ENCODE results near the gene TECPR1.

The TECPR1 gene

GRCh38 chr7:98210513-98211220 is 41.4 kb downstream of the TECPR1 start:
- no peak for DNase-seq

DNA sequence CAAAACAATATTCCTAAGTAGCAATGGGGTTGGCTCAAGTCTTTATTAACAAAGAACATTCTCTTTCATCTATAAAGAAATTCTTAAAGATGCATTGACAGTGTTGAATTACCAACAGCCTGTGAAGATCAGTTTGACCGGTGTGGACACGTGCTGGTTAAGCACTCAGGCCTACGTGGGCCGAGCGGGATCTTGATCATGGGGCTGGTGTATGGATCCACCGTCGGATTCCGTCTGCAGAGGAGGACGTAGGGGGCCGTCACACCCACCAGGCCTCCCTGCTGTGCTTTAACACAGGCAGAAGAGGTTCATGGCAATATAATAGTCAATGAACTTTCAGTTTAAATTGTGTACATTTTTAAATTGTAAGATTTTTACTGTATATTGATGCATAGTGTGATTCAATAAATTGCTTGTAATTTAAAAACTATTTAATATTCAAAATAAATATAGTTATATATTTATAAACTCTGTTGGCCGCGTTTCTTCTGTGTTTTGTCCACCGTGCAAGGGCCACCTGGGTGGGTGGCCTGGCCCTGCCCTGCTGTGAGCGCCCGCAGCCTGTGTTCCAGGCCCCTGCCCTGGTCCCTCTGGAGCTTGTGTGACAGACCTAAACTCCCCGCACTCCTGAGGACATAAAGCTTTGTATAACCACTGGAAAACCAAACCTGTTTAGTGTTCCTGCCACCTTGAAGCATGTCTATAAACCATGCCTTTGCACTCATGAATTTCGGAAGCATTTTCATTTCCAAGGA is 42.7 kb downstream of the TECPR1 start:
- DNase-seq: no peak

- DNase-seq: no peak
Measured at GRCh38 chr7:98206451-98207330, 45.3 kb downstream of the TECPR1 start.

GRCh38 chr7:98205162-98205845 is 46.7 kb downstream of the TECPR1 start:
- no peak for DNase-seq

- DNase-seq: no peak
Measured at GRCh38 chr7:98204670-98205069, 47.4 kb downstream of the TECPR1 start.

GRCh38 chr7:98203964-98204605 is 47.9 kb downstream of the TECPR1 start:
- DNase-seq: no peak

DNA sequence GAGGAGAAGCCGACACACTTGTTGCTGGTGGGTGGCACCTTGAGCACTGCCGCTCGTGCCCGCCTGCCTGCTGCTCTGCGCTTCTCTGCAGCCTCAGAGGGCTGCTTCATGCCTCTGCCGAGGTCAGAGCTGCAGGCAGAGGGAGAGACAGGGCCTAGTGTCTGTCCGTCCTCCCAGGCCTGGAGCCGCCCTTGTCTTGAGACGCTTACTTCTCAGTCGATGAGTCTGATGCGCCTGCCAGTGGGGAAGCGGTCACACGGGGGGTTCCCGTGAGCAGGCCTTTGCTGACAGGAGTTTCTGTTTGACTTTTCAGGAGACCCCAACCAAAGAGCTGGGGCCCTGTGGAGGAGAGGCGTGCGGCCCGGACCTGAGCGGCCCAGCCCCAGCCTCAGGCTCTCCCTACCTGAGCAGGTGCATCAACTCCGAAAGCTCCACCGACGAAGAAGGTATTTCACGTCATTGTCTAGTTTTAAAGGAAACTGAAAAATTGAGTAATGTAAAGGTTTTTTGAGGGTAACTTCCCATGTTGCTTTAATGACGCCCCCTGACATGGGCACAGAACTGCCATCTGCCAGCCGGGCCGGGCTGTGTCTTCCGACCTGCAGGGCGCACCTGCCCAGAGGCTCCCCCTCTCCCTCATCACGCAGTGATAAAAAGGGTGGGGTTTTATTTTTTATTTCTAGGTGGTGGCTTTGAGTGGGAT is 48.6 kb downstream of the TECPR1 start:
- DNase-seq: no peak

DNA sequence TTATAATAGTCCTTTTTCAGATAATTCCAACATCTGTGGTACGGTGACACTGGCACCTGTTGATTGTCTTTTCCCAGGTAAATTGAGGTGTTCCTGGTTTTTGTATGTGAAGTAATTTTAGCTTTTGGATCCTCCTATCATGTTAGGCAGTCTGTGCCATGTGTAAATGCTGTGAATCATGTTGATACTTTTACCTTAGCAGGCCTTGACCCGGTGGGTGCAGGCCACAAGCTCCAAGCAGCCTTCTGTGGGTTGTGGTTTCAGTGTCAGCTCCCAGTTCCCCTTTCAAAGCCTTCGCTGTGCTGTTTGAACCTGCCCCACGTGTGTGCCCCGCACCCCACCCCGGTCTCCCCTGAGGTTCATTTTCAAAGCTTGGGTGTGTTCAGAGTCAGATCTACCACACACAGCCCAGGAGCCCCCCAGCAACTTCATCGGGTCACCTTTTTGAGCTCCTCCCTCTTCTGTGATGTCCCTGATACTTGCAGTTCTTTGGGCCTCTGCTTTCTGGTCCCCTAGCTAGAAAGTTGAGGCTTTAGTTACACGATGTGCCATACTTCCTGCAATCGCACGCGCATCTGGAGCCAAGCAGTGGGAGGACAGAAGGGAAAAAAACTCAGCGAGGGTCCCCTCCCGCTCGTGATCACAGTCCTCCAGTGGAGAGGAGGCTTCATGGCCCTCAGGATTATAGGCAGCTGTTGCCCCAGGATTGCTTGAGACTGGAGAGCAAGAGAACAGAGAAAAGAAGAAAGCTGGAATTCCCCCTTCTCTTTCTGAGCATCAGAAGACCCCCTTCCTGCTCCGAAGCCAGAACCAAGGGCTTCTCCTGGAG is 49.5 kb downstream of the TECPR1 start:
- DNase-seq: peak; percentile 65 to 77

DNA sequence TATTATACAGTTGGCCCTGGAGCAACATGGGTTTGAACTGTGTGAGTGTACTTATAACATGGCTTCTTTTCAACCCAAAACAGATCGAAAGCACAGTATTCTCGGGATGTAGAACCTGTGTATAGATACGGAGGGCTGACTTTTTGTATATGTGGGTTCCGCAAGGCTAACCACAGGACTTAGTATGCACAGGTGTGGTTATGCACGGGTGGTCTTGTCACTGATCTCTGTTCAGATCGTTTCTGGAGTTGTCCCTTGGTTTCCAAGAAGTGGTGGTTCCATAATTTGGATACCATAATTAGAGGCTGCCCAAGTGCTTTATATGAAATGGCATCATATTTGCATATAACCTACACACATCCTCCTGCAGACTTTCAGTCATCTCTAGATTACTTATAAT is 51.7 kb downstream of the TECPR1 start:
- peak in 1 of 2 donors; percentile 10 for DNase-seq

DNA sequence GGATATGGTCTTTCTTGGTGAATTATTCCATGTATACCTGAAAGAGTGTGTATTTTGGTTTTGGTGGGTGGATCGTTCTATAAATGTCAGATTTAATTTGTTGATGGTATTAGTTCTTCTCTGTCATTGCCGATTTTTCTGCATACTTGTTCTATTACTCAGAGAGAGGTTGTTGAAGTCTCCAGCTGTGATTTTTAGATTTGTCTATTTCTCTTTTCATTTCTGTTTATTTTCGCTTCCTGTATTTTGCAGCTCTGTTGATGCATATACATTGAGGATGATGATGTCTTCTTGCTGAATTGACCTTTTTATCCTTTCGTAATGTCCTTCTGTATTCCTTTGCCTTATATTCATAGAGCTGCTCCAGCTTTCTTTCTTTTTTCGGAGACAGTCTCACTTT is 52.9 kb downstream of the TECPR1 start:
- DNase-seq: no peak

- no peak for DNase-seq
Measured at GRCh38 chr7:98196706-98197605, 55.1 kb downstream of the TECPR1 start.

GRCh38 chr7:98194672-98195457 is 57.2 kb downstream of the TECPR1 start:
- DNase-seq: no peak

GRCh38 chr7:98194186-98194585 is 57.8 kb downstream of the TECPR1 start:
- DNase-seq: no peak

DNA sequence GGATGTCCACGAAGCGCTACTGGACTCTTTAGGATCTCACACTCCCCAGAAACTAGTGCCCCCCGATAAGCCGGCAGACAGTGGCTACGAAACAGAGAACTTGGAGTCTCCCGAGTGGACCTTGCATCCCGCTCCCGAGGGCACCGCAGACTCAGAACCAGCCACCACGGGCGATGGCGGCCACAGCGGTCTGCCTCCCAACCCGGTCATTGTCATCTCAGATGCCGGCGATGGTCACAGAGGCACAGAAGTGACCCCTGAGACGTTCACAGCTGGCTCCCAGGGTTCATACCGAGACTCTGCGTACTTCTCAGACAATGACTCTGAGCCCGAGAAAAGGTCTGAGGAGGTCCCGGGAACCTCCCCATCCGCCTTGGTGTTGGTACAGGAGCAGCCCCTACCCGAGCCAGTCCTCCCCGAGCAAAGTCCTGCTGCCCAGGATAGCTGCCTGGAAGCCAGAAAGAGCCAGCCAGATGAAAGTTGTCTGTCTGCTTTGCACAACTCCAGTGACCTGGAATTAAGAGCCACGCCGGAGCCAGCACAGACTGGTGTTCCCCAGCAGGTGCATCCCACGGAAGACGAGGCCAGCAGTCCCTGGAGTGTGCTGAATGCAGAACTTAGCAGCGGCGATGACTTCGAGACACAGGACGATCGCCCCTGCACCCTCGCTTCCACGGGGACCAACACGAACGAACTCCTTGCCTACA is 58.4 kb downstream of the TECPR1 start:
- DNase-seq: no peak

- no peak for DNase-seq
Measured at GRCh38 chr7:98192781-98193457, 59.1 kb downstream of the TECPR1 start.

GRCh38 chr7:98191668-98192431 is 60.2 kb downstream of the TECPR1 start:
- no peak for DNase-seq

DNA sequence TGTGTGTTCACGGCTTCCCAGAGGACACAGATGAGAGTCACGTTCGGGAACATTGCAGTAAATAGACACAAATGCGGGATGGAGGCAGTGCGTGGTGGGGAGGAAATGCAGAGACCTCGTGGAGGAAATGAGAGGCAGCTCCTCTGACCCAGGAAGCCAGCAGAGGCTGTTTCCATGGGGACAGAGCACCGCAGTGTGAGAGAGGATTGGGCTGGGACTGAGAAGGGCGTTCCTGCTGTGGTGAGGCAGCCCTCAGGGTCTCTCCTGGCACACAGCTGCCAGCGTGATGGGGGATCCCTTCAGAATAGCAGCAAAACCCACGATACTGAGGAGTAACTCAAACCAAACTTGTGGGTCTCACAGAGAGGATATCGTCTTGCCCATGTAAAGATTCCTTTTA is 62.5 kb downstream of the TECPR1 start:
- no peak for DNase-seq

Measured in CD4-positive, alpha-beta T cell treated with Interferon alpha-2 for 1 hour (primary cell).